HG03571 (cell line): Measurements from ENCODE around the gene BSND.

ENCODE experiments used
- ATAC-seq: cut with Tn5 transposase; IDR thresholded peaks from one replicate; pipeline ENCODE4 v1.9.1; 2021; ENCODE audit not compliant: unreplicated experiment

BSND gene

GRCh38 chr1:54990916-54991315 is 7.8 kb upstream of the BSND start:
- ATAC-seq = no peak

GRCh38 chr1:54991939-54992338 is 6.8 kb upstream of the BSND start:
- ATAC-seq = no peak

DNA sequence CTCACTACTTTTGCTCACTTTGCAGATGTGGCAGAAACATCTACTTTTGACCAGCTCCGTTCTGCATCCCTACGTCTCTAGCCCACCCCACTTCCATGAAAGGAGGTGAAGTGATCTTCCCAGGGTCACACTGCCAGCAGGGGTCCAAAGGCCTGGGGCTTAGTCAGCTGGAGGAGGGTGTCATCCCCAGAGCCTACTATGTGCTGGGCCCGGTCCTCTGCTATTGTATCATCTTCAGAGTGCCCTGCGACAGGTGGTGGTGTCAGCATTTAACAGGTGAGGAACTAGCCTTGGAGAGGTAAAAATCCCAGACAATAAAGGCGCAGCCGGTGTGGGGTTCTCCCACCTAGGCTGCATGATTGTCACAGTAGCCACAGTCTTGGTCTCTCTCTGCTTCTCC is 5.6 kb upstream of the BSND start:
- no peak for ATAC-seq

- no peak for ATAC-seq
Measured at GRCh38 chr1:54994355-54994990, 4.3 kb upstream of the BSND start.

GRCh38 chr1:54995013-54995760 is 3.5 kb upstream of the BSND start:
- ATAC-seq = no peak

- no peak for ATAC-seq
Measured at GRCh38 chr1:54995835-54996234, 2.9 kb upstream of the BSND start.

GRCh38 chr1:54996359-54996868 is 2.3 kb upstream of the BSND start:
- no peak for ATAC-seq

- ATAC-seq = no peak
Measured at GRCh38 chr1:54996869-54997710, 1.6 kb upstream of the BSND start.

- no peak for ATAC-seq
Measured at GRCh38 chr1:54997711-54997986, 1.1 kb upstream of the BSND start.

GRCh38 chr1:54998100-54998499 is 633 bp upstream of the BSND start:
- ATAC-seq = no peak

GRCh38 chr1:55000110-55001085 is 1.7 kb downstream of the BSND start:
- ATAC-seq = no peak

DNA sequence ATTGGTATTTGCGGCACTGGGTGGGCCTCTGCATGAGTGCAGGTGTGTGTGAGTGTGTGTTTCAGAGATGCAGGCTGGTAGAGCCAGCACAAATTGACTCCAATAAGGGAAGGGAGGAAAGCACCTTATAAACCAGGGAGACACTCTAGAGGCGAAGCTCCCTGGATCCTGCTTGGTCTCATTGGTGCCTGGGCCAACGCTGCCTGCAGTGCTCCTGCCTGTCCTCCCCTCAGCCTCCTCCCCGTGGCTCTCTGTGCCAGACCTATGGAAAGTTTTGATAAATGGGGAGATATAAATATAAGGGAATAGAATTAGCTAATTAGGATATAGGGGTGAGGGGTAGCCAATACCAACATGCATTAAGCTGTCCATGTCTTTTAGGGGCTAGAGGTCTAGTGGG is 2.6 kb downstream of the BSND start:
- ATAC-seq = no peak

DNA sequence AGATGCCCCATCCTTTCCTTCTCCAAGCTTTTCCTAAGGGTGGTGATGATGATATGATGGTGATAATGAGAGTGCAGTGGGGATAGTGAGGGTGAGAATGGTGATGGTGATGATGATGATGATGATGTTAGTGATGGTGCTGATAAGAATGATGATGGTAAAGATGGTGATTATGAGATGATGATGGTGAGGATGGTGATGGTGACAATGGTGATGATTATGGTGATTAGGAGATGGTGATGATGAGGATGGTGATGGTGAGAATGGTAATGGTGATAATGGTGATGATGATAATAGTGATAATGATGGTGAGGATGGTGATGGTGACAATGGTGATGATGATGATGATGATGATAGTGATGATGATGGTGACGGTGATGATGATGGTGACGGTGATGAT is 4.0 kb downstream of the BSND start:
- ATAC-seq = no peak

- no peak for ATAC-seq
Measured at GRCh38 chr1:55005351-55006140, 6.8 kb downstream of the BSND start.

DNA sequence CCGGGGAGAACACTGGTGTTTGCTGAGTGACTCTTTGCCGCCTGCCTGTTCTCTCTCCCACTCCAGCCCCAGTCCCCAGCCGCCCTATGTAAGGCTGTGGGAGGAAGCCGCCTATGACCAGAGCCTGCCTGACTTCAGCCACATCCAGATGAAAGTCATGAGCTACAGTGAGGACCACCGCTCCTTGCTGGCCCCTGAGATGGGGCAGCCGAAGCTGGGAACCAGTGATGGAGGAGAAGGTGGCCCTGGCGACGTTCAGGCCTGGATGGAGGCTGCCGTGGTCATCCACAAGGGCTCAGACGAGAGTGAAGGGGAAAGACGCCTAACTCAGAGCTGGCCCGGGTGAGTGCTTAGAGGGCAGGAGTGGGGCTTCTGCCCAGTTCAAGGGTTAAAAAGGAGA is 8.2 kb downstream of the BSND start:
- no peak for ATAC-seq

DNA sequence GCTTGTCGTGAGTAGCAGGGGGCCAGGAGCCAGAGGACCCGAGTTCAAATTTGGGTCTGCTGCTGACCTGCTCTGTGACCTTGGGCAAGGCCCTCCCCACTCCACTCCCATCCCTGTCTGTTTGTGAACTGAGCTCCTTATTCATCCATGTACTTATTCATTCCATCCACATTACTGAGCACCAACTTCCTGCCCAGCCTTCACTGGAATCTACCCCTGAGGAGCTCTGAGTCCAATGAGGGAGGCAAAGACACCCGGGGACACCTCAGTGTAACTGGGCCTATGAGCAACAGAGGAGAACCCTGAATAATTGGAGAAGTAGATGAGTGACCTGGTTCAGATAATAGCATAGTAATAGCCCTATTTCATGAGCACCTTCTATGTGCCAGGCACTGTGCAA is 8.9 kb downstream of the BSND start:
- ATAC-seq = no peak

- ATAC-seq = no peak
Measured at GRCh38 chr1:55010194-55010886, 11.6 kb downstream of the BSND start.

- ATAC-seq = no peak
Measured at GRCh38 chr1:55010887-55011217, 12.1 kb downstream of the BSND start.

- no peak for ATAC-seq
Measured at GRCh38 chr1:55012661-55013060, 13.9 kb downstream of the BSND start.

DNA sequence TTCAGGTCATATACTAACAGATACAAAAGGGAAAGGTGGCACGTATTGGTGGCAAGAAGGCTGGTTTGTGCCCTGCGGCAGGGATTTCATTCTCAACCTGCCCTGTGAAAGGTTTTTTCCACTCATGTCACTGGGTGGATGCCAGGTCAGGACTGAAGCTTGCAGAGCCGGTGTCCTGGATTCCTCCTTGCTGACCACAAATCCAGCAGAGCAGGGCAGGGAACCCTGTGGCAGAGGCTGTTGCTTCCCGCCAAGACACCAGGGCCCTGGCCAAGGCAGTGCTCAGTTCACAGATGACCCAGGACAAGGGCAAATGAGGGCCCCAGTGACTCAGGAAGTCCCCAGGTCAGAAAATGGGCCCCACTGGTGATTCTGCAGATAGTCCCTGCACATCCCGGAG is 16.4 kb downstream of the BSND start:
- no peak for ATAC-seq
